Thoracic aorta (tissue), 2 donors: ENCODE measurements around the gene DSG1. TPM values are rescaled to one million over a fixed set of nuclear protein-coding genes. Genes with fewer than 3 reads are reported as not detected.

Experiments
- ATAC-seq: fragments of 150-250 bp; one replicate; pipeline ENCODE4 v1.8.0; 2017; ENCODE audit warnings: low read depth; ENCODE audit not compliant: insufficient number of reproducible peaks, low FRiP score
- DNase-seq: peaks from one replicate; pipeline ENCODE4 v3.0.0-alpha.2; 2020; ENCODE audit warnings: low spot score
- H3K27ac ChIP-seq, 2 donors: fragments of 200-600 bp; sonication (generic); 1 replicate in 1 of 2; 2 replicates in 1 of 2; pipeline ENCODE4 v1.5.1; 2016; ENCODE audit warnings: mild to moderate bottlenecking in 2 of 2, moderate library complexity in 2 of 2
- H3K27me3 ChIP-seq: fragments of 200-600 bp; sonication (generic); replicated peaks from 2 replicates; pipeline ENCODE4 v1.6.0; 2016; ENCODE audit warnings: mild to moderate bottlenecking; ENCODE audit not compliant: insufficient read depth
- H3K36me3 ChIP-seq: fragments of 200-600 bp; sonication (generic); one replicate; pipeline ENCODE4 v1.5.1; 2016
- H3K4me1 ChIP-seq, 2 donors: fragments of 200-600 bp; sonication (generic); 1 replicate in 1 of 2; 2 replicates in 1 of 2; pipeline versions ENCODE4 v1.5.1 to v1.6.0; 2016; ENCODE audit warnings: low read depth in 2 of 2, mild to moderate bottlenecking in 1 of 2; ENCODE audit not compliant: control insufficient read depth in 1 of 2
- H3K4me3 ChIP-seq: fragments of 200-600 bp; sonication (generic); 2 replicates; pipeline ENCODE4 v1.5.1; 2016; ENCODE audit warnings: mild to moderate bottlenecking
- H3K9me3 ChIP-seq: fragments of 200-600 bp; sonication (generic); 2 replicates; pipeline ENCODE4 v1.5.1; 2016
- total RNA-seq, 2 donors: library from RNA; depleted of rRNA; stranded (reverse); fragments of >200 nt; gene quantifications; one replicate each; pipeline versions ENCODE4 v1.1.0 to v1.2.3, GENCODE V29; 2016
- TF ChIP-seq, protein P1 (sequence below): fragments of 200-600 bp; sonication (generic); IDR thresholded peaks from one replicate; pipeline ENCODE4 v1.5.1; 2019; ENCODE audit warnings: antibody characterized with exemption

Gene DSG1
- total RNA-seq, 2 donors from 2014 or later = 1.1 TPM; not detected in 1

DNA sequence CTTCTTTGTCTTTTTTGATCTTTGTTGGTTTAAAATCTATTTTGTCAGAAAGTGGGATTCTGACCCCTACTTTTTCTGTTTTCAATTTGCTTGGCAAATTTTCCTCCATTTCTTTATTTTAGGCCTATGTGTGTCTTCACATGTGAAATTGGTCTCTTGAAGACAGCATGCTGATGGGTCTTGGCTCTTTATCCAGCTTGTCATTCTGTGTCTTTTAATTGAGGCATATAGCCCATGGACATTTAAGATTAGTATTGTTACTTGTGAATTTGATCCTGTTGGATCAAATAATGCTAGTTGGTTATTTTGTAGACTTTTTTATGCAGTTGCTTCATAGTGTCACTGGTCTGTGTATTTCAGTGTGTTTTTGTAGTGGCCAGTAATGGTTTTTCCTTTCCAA is 26.3 kb upstream of the DSG1 start:
- Histone ChIP-seq H3K27me3 (no peaks in the 10 kb centered on the region), H3K4me3 (no peak overlapping the region), H3K4me1 (no peaks in the 10 kb centered on the region), H3K36me3 (no peaks in the 10 kb centered on the region), H3K27ac (no peak overlapping the region), H3K9me3 (peaks cover 13% of the 10 kb centered on the region)
- DNase-seq (no peak), ATAC-seq (no peak)
- TF ChIP-seq, protein P1, sequence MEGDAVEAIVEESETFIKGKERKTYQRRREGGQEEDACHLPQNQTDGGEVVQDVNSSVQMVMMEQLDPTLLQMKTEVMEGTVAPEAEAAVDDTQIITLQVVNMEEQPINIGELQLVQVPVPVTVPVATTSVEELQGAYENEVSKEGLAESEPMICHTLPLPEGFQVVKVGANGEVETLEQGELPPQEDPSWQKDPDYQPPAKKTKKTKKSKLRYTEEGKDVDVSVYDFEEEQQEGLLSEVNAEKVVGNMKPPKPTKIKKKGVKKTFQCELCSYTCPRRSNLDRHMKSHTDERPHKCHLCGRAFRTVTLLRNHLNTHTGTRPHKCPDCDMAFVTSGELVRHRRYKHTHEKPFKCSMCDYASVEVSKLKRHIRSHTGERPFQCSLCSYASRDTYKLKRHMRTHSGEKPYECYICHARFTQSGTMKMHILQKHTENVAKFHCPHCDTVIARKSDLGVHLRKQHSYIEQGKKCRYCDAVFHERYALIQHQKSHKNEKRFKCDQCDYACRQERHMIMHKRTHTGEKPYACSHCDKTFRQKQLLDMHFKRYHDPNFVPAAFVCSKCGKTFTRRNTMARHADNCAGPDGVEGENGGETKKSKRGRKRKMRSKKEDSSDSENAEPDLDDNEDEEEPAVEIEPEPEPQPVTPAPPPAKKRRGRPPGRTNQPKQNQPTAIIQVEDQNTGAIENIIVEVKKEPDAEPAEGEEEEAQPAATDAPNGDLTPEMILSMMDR = no peak

DNA sequence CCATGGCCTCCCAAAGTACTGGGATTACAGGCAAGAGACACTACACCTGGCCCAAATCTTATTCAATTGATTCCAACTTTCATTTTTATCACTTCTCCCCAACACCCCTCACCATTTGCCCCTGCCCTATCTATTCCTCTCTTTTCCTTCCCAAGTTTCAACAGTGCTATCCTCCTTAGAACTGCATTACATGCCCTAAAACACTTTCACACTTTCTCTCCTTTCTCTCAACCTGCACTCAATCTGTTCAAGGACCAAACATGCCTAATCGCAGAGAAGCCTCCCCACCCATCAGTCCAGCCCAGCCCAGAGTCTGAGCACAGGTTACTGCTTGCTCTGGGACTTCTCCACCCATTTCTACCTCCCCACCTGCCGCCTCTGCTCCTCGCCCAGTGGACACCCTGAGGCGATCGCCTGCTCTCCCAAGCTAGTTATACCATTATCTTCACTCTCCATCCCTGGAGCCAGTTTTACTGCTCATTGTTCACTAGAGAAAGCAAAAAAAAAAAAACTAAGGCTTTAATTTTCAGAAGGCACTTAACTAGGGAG is 23.7 kb upstream of the DSG1 start:
- DNase-seq (no peak), ATAC-seq (no peak)
- Histone ChIP-seq H3K27me3 (no peaks in the 10 kb centered on the region), H3K9me3 (peaks cover 13% of the 10 kb centered on the region), H3K4me3 (no peak overlapping the region), H3K4me1 (no peaks in the 10 kb centered on the region), H3K36me3 (no peaks in the 10 kb centered on the region), H3K27ac (no peak overlapping the region)
- TF ChIP-seq, protein P1 = no peak

DNA sequence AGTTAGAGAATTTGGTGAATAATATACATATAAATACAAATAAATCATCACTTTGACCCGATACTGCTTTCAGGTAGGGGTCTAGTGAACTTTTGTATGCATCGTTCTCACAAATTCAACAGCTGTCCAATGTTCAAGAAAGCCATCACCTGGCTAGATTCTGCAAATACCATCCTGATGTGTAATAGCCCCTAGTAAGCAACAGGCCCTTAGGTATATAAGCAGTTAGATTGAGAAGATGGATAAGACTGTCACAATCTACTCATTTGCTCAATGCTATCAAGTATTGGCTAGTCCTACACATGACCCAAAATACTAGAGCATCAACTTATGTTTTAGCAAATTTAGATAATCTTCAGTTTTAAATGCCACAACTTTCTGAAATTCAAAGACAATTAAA is 20.7 kb upstream of the DSG1 start:
- no peaks in the 10 kb centered on the region for H3K27me3 ChIP-seq
- no peak for DNase-seq

DNA sequence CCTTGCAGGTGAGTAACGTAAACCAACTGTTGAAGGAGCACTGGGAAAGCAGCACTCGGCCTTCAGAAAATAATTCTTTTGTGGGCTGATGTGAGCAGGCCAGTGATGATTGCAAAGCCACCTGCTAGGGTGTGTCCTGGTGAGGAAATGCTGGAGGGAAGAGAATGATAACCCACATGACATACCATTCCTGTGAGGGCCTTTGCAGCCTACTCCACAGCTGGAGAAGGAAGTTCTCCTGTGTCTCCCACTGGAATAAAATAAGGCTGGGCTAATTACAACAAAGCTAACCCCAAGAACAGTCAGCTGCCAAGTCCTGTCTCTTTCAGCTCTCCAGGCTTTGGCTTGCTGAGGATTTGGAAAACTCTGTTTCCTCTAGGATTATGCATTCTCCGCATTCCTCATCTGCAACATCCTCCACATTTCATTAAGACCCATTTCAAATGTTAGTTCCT is 16.7 kb upstream of the DSG1 start:
- Histone ChIP-seq H3K27ac (no peak overlapping the region), H3K4me1 (no peaks in the 10 kb centered on the region), H3K4me3 (no peak overlapping the region), H3K27me3 (no peaks in the 10 kb centered on the region), H3K9me3 (no peaks in the 10 kb centered on the region), H3K36me3 (no peaks in the 10 kb centered on the region)
- ATAC-seq (no peak), DNase-seq (no peak)
- TF ChIP-seq, protein P1 = no peak

More for the DNA sequence above, 20.7 kb upstream of the DSG1 start:
- H3K4me3 ChIP-seq = no peak overlapping the region
- ATAC-seq = no peak
- H3K9me3 ChIP-seq = peaks cover under 1% of the 10 kb centered on the region
- no peak overlapping the region for H3K27ac ChIP-seq
- no peaks in the 10 kb centered on the region for H3K4me1 ChIP-seq
- TF ChIP-seq, protein P1 = no peak
- H3K36me3 ChIP-seq = no peaks in the 10 kb centered on the region

DNA sequence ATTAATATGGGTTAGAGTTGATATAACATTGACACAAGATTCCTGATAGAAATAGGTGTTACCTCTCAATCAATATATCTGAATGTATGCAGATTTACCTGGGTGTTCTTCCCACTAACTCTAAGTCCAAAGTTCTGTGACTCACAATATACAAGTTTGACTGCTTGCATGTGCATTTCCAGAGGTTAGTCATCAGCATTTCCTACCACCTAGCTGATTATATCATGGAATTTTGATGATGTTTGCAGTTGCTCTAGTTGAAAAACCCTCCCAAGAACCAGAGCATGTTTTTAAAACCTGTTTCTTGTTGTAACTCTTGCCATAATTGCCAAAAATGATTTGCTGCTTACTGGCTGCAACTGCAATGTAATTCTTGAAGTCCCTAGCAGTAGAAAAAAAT is 15.0 kb upstream of the DSG1 start:
- no peak overlapping the region for H3K4me3 ChIP-seq
- TF ChIP-seq, protein P1 = no peak
- H3K4me1 ChIP-seq = no peaks in the 10 kb centered on the region
- H3K27me3 ChIP-seq = no peaks in the 10 kb centered on the region
- H3K9me3 ChIP-seq = no peaks in the 10 kb centered on the region
- H3K27ac ChIP-seq = no peak overlapping the region
- DNase-seq (no peak), ATAC-seq (no peak)
- H3K36me3 ChIP-seq = no peaks in the 10 kb centered on the region
